HG02571 (cell line): ENCODE data around the gene KCNQ1.

ENCODE experiments used
- ATAC-seq: cut with Tn5 transposase; IDR thresholded peaks from one replicate; pipeline ENCODE4 v1.9.1; 2021; ENCODE audit warnings: mild to moderate bottlenecking, moderate library complexity; ENCODE audit not compliant: unreplicated experiment

The KCNQ1 gene

GRCh38 chr11:2739531-2740274, 294.9 kb downstream of the KCNQ1 start:
- ATAC-seq: no peak

- ATAC-seq: no peak
Measured at GRCh38 chr11:2740275-2740940, 295.6 kb downstream of the KCNQ1 start.

- ATAC-seq: no peak
Measured at GRCh38 chr11:2741006-2741376, 296.2 kb downstream of the KCNQ1 start.

- ATAC-seq: no peak
Measured at GRCh38 chr11:2741377-2742131, 296.7 kb downstream of the KCNQ1 start.

- no peak for ATAC-seq
Measured at GRCh38 chr11:2742201-2742600, 297.4 kb downstream of the KCNQ1 start.

- no peak for ATAC-seq
Measured at GRCh38 chr11:2742611-2743426, 298.0 kb downstream of the KCNQ1 start.

- ATAC-seq: no peak
Measured at GRCh38 chr11:2743427-2744110, 298.8 kb downstream of the KCNQ1 start.

- ATAC-seq: no peak
Measured at GRCh38 chr11:2744166-2744565, 299.4 kb downstream of the KCNQ1 start.

GRCh38 chr11:2745511-2745910, 300.7 kb downstream of the KCNQ1 start:
- ATAC-seq: no peak

GRCh38 chr11:2746401-2747247, 301.8 kb downstream of the KCNQ1 start:
- ATAC-seq: no peak

GRCh38 chr11:2747248-2748027, 302.6 kb downstream of the KCNQ1 start:
- ATAC-seq: no peak

GRCh38 chr11:2748061-2748813, 303.4 kb downstream of the KCNQ1 start:
- no peak for ATAC-seq

- ATAC-seq: no peak
Measured at GRCh38 chr11:2748814-2749554, 304.2 kb downstream of the KCNQ1 start.

GRCh38 chr11:2750101-2750681, 305.4 kb downstream of the KCNQ1 start:
- ATAC-seq: no peak

- ATAC-seq: no peak
Measured at GRCh38 chr11:2750682-2751522, 306.1 kb downstream of the KCNQ1 start.
